K562 (cell line): ENCODE measurements around the gene NOLC1. TPM values are rescaled to one million over a fixed set of nuclear protein-coding genes. Genes with fewer than 3 reads are reported as not detected.

ENCODE experiments used
- ATAC-seq: fragments of 200-7000 bp; cut with Tn5 transposase; 3 replicates; pipeline ENCODE4 v1.9.1; 2020; ENCODE audit warnings: moderate library complexity
- BruUV-seq: library from RNA; stranded (reverse); fragments of 400-500 nt; replicated peaks from 2 replicates; lab custom pipeline; 2021; lab: Mats Ljungman, UMichigan
- CTCF ChIA-PET: fragments of 300-600 bp; formaldehyde crosslinking; extraction: SDS; loops from one replicate; lab custom pipeline; 2021; ENCODE audit warnings: low intra/inter-chr PET ratio; lab: Yijun Ruan, JAX
- POLR2A ChIA-PET: fragments of 300-600, 350-650 bp; sonication (Branson Sonifier 250); formaldehyde crosslinking; extraction: SDS; loops from one replicate; lab custom pipeline; 2021; ENCODE audit warnings: antibody characterized with exemption, inconsistent platforms; lab: Yijun Ruan, JAX
- DNase-seq, 4 experiments: peaks; one replicate each; pipeline versions ENCODE4 v3.0.0 to v3.0.0-alpha.2; 2011 to 2018; ENCODE audit warnings: low spot score in 3 of 4, mixed read lengths in 3 of 4; ENCODE audit errors: extremely low read depth in 1 of 4
- FAIRE-seq: peaks from 2 replicates; lab custom pipeline; 2011; peaks lifted over from hg19 to GRCh38; lab: Jason Lieb, UNC
- H2AFZ ChIP-seq: 2 replicates; pipeline ENCODE4 v1.6.0; 2011; ENCODE audit warnings: low read depth, low read length, control low read depth, inconsistent platforms
- H3K27ac ChIP-seq: fragments of 200-600 bp; 3 replicates; pipeline ENCODE4 v1.8.0; 2011; ENCODE audit warnings: low read depth, mild to moderate bottlenecking, control low read depth, inconsistent platforms, low read length, moderate library complexity, mixed read lengths; ENCODE audit errors: extremely low read depth
- H3K27me3 ChIP-seq, 2 experiments: fragments of 300-600 bp in 1 of 2; 2 replicates in 1 of 2; 3 replicates in 1 of 2; pipeline versions ENCODE4 v1.6.0 to v1.8.0; 2011; ENCODE audit warnings: inconsistent platforms in 2 of 2, low read length in 2 of 2, mild to moderate bottlenecking in 1 of 2, mixed read lengths in 1 of 2, moderate library complexity in 1 of 2; ENCODE audit not compliant: control insufficient read depth in 2 of 2, insufficient read depth in 2 of 2
- H3K36me3 ChIP-seq: fragments of 300-600 bp; 3 replicates; pipeline ENCODE4 v1.8.0; 2011; ENCODE audit warnings: mild to moderate bottlenecking, low read length, inconsistent platforms; ENCODE audit not compliant: control insufficient read depth, insufficient read depth
- H3K4me1 ChIP-seq, 2 experiments: fragments of 200-600 bp in 1 of 2; replicated peaks in 1 of 2; 2 replicates in 1 of 2; 3 replicates in 1 of 2; pipeline versions ENCODE4 v1.5.1 to v1.8.0; 2011; ENCODE audit warnings: inconsistent platforms in 2 of 2, low read length in 2 of 2, mild to moderate bottlenecking in 1 of 2, mixed read lengths in 1 of 2, moderate library complexity in 1 of 2; ENCODE audit not compliant: control insufficient read depth in 2 of 2, insufficient read depth in 2 of 2
- H3K4me2 ChIP-seq: 2 replicates; pipeline ENCODE4 v1.6.1; 2011; ENCODE audit warnings: low read length, control low read depth, inconsistent platforms, mixed read lengths; ENCODE audit not compliant: insufficient read depth
- H3K4me3 ChIP-seq: fragments of 200-600 bp; sonication (generic), shearing (Covaris generic); 2 replicates; pipeline ENCODE4 v1.5.1; 2016; ENCODE audit warnings: control low read depth, inconsistent platforms
- H3K79me2 ChIP-seq: fragments of 200-600 bp; 3 replicates; pipeline ENCODE4 v1.8.0; 2011; ENCODE audit warnings: low read length, inconsistent platforms; ENCODE audit not compliant: control insufficient read depth, insufficient read depth
- H3K9ac ChIP-seq, 2 experiments: 2 replicates each; pipeline versions ENCODE4 v1.6.0 to v1.6.1; 2011; ENCODE audit warnings: low read depth in 2 of 2, low read length in 2 of 2, control low read depth in 1 of 2, inconsistent platforms in 1 of 2, mild to moderate bottlenecking in 1 of 2, mixed read lengths in 1 of 2; ENCODE audit not compliant: insufficient read depth in 1 of 2
- H3K9me1 ChIP-seq: one replicate; pipeline ENCODE4 v1.6.0; 2011; ENCODE audit warnings: inconsistent platforms, mild to moderate bottlenecking, low read length, moderate library complexity; ENCODE audit not compliant: control insufficient read depth, insufficient read depth
- H3K9me3 ChIP-seq: replicated peaks from 2 replicates; pipeline ENCODE4 v1.5.1; 2011; ENCODE audit warnings: low read depth, low read length, inconsistent platforms; ENCODE audit not compliant: control insufficient read depth, insufficient read depth
- H4K20me1 ChIP-seq: replicated peaks from 2 replicates; pipeline ENCODE4 v1.6.1; 2011; ENCODE audit warnings: low read length, inconsistent platforms, mixed read lengths; ENCODE audit not compliant: control insufficient read depth, insufficient read depth
- CBX3 ChIP-seq, 2 experiments: IDR thresholded peaks; 1 replicate in 1 of 2; 2 replicates in 1 of 2; pipeline ENCODE4 v1.6.1; 2012; ENCODE audit warnings: inconsistent platforms in 2 of 2, low read length in 2 of 2, borderline replicate concordance in 1 of 2, control low read depth in 1 of 2
- CBX5 ChIP-seq: IDR thresholded peaks from 2 replicates; pipeline ENCODE4 v1.6.1; 2014; ENCODE audit warnings: low read depth, borderline replicate concordance
- CBX8 ChIP-seq: fragments of 200-600 bp; sonication (generic); IDR thresholded peaks from 2 replicates; pipeline ENCODE4 v1.6.1; 2012; ENCODE audit warnings: borderline replicate concordance, mixed run types, low read depth, mild to moderate bottlenecking, moderate library complexity, mixed read lengths, low read length, control low read depth, inconsistent platforms; ENCODE audit not compliant: poor library complexity, severe bottlenecking; ENCODE audit errors: extremely low read depth
- ETS2 ChIP-seq: IDR thresholded peaks from 2 replicates; pipeline ENCODE4 v1.6.1; 2016; ENCODE audit warnings: borderline replicate concordance, missing genetic modification characterization, mild to moderate bottlenecking, moderate library complexity, missing compliant biosample characterization; ENCODE audit not compliant: poor library complexity, severe bottlenecking
- GABPB2 ChIP-seq: fragments of 250-450 bp; sonication (Bioruptor Pico); conservative IDR thresholded peaks from 2 replicates; pipeline ENCODE4 v1.5.1; 2021; ENCODE audit warnings: mild to moderate bottlenecking
- TRIM24 ChIP-seq, 2 experiments: fragments of 450-650 bp; IDR thresholded peaks; 2 replicates each; pipeline ENCODE4 v1.6.1; 2016
- TRIM28 ChIP-seq: fragments of 450-650 bp; IDR thresholded peaks from 2 replicates; pipeline ENCODE4 v1.6.1; 2017
- ZNF124 ChIP-seq: sonication (generic); formaldehyde crosslinking; IDR thresholded peaks from 2 replicates; pipeline ENCODE4 v1.8.1; 2022; ENCODE audit warnings: missing genetic modification reagents
- ZNF224 ChIP-seq: sonication (generic); formaldehyde crosslinking; IDR thresholded peaks from 2 replicates; pipeline ENCODE4 v1.8.0; 2022; ENCODE audit warnings: mild to moderate bottlenecking, missing genetic modification reagents
- WGBS: fragments of 100-300 bp; shearing (Covaris generic); methylation state at CpG from one replicate; pipeline ENCODE4 v1.1.6; 2016; ENCODE audit warnings: low coverage, mixed read lengths; ENCODE audit not compliant: insufficient coverage; ENCODE audit errors: missing lambda C conversion rate; 5-methylcytosine and 5-hydroxymethylcytosine counted together
- in situ Hi-C: fragments of 300-500 bp; cut with MboI; formaldehyde crosslinking; loops from 4 replicates; pipeline ENCODE4 v1.15.0; 2018; ENCODE audit warnings: inconsistent platforms, mixed read lengths
- intact Hi-C: fragments of 100-400 bp; cut with micrococcal nuclease; formaldehyde crosslinking; loops from 2 replicates; pipeline ENCODE4 v1.14.2; 2022
- polyA plus RNA-seq, 8 experiments: library from polyadenylated mRNA; depleted of rRNA in 4 of 8; stranded (reverse) in 5 of 8; unstranded in 3 of 8; fragments of >200 nt; fragmentation: Nextera tagmentation in 2 of 8; fragmentation: Illumina TruSeq in 1 of 8; extraction: Ambion mirVana in 2 of 8; extraction: Trizol in 1 of 8; gene quantifications; 2 replicates each; pipeline versions ENCODE4 v1.2.1 to v1.2.3, GENCODE V29; 2011 to 2014; ENCODE audit warnings: inconsistent platforms in 1 of 8, missing spikeins in 1 of 8
- total RNA-seq, 7 experiments: library from RNA; depleted of rRNA in 6 of 7; stranded (reverse); fragments of >200 nt in 6 of 7; fragmentation: Illumina TruSeq in 2 of 7; extraction: Trizol in 2 of 7; gene quantifications; 2 replicates each; pipeline versions ENCODE4 v1.2.1 to v1.2.3, GENCODE V29; 2011 to 2021; ENCODE audit warnings: low replicate concordance in 1 of 7
- TF ChIP-seq, protein P1 (sequence below): sonication (generic); formaldehyde crosslinking; IDR thresholded peaks from 2 replicates; pipeline ENCODE4 v1.8.0; 2022; ENCODE audit warnings: mild to moderate bottlenecking, missing genetic modification reagents
- TF ChIP-seq, protein P2 (sequence below): IDR thresholded peaks from 2 replicates; pipeline ENCODE4 v1.6.1; 2011; ENCODE audit warnings: borderline replicate concordance, low read depth, mild to moderate bottlenecking, moderate library complexity, low read length; ENCODE audit not compliant: insufficient read depth, poor library complexity, severe bottlenecking
- TF ChIP-seq, protein P3 (sequence below): sonication (generic); formaldehyde crosslinking; IDR thresholded peaks from 2 replicates; pipeline ENCODE4 v1.8.0; 2023; ENCODE audit warnings: mild to moderate bottlenecking, missing genetic modification reagents

Gene NOLC1
- total and polyA plus RNA-seq, 9 of the 15 experiments (the other 6 are each of a cell fraction or from before 2014, with no cell fraction given): 102 to 310 (median 165) TPM

DNA sequence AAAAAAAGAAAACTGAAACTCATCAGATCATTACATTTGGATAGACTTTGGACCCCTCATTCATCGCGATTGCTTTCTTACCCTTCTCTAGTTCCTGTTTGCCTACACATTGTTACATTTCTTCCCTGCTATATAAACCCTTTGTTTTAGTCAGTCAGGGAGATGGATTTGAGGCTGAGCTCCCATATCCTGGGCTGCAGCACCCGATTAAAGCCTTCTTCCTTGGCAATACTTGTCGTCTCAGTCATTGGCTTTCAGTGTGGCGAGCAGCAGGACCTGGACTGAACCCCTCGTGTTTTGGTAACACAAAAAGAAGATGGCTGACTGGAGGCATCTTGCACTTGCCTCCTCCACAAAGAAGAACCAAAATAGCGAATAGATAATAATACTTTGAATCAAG is 39.8 kb downstream of the NOLC1 start:
- no peak for FAIRE-seq
- POLR2A ChIA-PET: no interaction called here
- ATAC-seq: no peak
- peaks cover 0 to 2% of the 10 kb centered on the region in 2 experiments; a peak in 1 of 5 replicates for H3K27me3 ChIP-seq
- TF ChIP-seq TRIM28 (peak; percentile 86), ETS2 (tag) (no peak), CBX8 (no peak), CBX5 (peak; percentile 85), ZNF224 (CRISPR knock-in tag) (no peak), CBX3 (IDR thresholded peaks at IDR 0.05; ENCODE audit: borderline replicate concordance in 1 of 2, low read length in 2 of 2) (0 out of 3 replicates have a peak, but pooled peaks of 1 of the 2 experiments have one; percentile 62), TRIM24 (IDR thresholded peaks at IDR 0.05) (0 out of 4 replicates have a peak, but pooled peaks of 1 of the 2 experiments have one; percentile 16), GABPB2 (no peak), ZNF124 (CRISPR knock-in tag) (peak; percentile 100)
- TF ChIP-seq, protein P1, sequence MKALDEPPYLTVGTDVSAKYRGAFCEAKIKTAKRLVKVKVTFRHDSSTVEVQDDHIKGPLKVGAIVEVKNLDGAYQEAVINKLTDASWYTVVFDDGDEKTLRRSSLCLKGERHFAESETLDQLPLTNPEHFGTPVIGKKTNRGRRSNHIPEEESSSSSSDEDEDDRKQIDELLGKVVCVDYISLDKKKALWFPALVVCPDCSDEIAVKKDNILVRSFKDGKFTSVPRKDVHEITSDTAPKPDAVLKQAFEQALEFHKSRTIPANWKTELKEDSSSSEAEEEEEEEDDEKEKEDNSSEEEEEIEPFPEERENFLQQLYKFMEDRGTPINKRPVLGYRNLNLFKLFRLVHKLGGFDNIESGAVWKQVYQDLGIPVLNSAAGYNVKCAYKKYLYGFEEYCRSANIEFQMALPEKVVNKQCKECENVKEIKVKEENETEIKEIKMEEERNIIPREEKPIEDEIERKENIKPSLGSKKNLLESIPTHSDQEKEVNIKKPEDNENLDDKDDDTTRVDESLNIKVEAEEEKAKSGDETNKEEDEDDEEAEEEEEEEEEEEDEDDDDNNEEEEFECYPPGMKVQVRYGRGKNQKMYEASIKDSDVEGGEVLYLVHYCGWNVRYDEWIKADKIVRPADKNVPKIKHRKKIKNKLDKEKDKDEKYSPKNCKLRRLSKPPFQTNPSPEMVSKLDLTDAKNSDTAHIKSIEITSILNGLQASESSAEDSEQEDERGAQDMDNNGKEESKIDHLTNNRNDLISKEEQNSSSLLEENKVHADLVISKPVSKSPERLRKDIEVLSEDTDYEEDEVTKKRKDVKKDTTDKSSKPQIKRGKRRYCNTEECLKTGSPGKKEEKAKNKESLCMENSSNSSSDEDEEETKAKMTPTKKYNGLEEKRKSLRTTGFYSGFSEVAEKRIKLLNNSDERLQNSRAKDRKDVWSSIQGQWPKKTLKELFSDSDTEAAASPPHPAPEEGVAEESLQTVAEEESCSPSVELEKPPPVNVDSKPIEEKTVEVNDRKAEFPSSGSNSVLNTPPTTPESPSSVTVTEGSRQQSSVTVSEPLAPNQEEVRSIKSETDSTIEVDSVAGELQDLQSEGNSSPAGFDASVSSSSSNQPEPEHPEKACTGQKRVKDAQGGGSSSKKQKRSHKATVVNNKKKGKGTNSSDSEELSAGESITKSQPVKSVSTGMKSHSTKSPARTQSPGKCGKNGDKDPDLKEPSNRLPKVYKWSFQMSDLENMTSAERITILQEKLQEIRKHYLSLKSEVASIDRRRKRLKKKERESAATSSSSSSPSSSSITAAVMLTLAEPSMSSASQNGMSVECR (CRISPR knock-in tag): no peak
- TF ChIP-seq, protein P2, sequence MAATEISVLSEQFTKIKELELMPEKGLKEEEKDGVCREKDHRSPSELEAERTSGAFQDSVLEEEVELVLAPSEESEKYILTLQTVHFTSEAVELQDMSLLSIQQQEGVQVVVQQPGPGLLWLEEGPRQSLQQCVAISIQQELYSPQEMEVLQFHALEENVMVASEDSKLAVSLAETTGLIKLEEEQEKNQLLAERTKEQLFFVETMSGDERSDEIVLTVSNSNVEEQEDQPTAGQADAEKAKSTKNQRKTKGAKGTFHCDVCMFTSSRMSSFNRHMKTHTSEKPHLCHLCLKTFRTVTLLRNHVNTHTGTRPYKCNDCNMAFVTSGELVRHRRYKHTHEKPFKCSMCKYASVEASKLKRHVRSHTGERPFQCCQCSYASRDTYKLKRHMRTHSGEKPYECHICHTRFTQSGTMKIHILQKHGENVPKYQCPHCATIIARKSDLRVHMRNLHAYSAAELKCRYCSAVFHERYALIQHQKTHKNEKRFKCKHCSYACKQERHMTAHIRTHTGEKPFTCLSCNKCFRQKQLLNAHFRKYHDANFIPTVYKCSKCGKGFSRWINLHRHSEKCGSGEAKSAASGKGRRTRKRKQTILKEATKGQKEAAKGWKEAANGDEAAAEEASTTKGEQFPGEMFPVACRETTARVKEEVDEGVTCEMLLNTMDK: no peak
- TF ChIP-seq, protein P3, sequence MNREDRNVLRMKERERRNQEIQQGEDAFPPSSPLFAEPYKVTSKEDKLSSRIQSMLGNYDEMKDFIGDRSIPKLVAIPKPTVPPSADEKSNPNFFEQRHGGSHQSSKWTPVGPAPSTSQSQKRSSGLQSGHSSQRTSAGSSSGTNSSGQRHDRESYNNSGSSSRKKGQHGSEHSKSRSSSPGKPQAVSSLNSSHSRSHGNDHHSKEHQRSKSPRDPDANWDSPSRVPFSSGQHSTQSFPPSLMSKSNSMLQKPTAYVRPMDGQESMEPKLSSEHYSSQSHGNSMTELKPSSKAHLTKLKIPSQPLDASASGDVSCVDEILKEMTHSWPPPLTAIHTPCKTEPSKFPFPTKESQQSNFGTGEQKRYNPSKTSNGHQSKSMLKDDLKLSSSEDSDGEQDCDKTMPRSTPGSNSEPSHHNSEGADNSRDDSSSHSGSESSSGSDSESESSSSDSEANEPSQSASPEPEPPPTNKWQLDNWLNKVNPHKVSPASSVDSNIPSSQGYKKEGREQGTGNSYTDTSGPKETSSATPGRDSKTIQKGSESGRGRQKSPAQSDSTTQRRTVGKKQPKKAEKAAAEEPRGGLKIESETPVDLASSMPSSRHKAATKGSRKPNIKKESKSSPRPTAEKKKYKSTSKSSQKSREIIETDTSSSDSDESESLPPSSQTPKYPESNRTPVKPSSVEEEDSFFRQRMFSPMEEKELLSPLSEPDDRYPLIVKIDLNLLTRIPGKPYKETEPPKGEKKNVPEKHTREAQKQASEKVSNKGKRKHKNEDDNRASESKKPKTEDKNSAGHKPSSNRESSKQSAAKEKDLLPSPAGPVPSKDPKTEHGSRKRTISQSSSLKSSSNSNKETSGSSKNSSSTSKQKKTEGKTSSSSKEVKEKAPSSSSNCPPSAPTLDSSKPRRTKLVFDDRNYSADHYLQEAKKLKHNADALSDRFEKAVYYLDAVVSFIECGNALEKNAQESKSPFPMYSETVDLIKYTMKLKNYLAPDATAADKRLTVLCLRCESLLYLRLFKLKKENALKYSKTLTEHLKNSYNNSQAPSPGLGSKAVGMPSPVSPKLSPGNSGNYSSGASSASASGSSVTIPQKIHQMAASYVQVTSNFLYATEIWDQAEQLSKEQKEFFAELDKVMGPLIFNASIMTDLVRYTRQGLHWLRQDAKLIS (CRISPR knock-in tag): no peak
- TF ChIP-seq, all 486 proteins: peak for 5
- intact Hi-C loops (no loop called here), in situ Hi-C loops (no loop called here)
- Histone ChIP-seq H2AFZ (no peak overlapping the region), H3K9me3 (peaks cover 6% of the 10 kb centered on the region), H3K27ac (no peak overlapping the region), H3K4me1 (no peaks in the 10 kb centered on the region), H3K36me3 (no peaks in the 10 kb centered on the region), H3K79me2 (no peaks in the 10 kb centered on the region), H4K20me1 (no peaks in the 10 kb centered on the region), H3K4me2 (no peak overlapping the region), H3K9ac (no peak overlapping the region), H3K9me1 (no peaks in the 10 kb centered on the region), H3K4me3 (no peak overlapping the region)
- DNase-seq: no peak
- CTCF ChIA-PET: no interaction called here
- 6% methylated on average over 6 of the region's 7 CpGs for WGBS
- BruUV-seq: no TSS peak
